ENCODE results near the gene GBE1. TPM values are rescaled to one million over a fixed set of nuclear protein-coding genes. Genes with fewer than 3 reads are reported as not detected.

The GBE1 gene
- total and polyA plus RNA-seq, 9 of the 15 experiments (the other 6 are each of a cell fraction or from before 2014, with no cell fraction given) = 7.9 to 25.6 (median 13.1) TPM

- TF ChIP-seq DACH1 (IDR thresholded peaks at IDR 0.05; ENCODE audit: partially characterized antibody) (no peak), RUNX1 (IDR thresholded peaks at IDR 0.05; ENCODE audit: low read depth) (no peak), FOXA3 (CRISPR knock-in tag; conservative IDR thresholded peaks at IDR 0.05 in 1 of 2, IDR thresholded peaks at IDR 0.05 in 1 of 2) (no peak), TEAD4 (IDR thresholded peaks at IDR 0.05; ENCODE audit: low read length) (no peak), TEAD4 (CRISPR knock-in tag; IDR thresholded peaks at IDR 0.05; ENCODE audit: borderline replicate concordance) (no peak), ZC3H8 (IDR thresholded peaks at IDR 0.05) (no peak), ILK (tag; IDR thresholded peaks at IDR 0.05; ENCODE audit: borderline replicate concordance, low read depth) (no peak), TEAD1 (CRISPR knock-in tag; IDR thresholded peaks at IDR 0.05) (no peak), NFXL1 (CRISPR knock-in tag; IDR thresholded peaks at IDR 0.05) (no peak)
- TF ChIP-seq, protein P1, sequence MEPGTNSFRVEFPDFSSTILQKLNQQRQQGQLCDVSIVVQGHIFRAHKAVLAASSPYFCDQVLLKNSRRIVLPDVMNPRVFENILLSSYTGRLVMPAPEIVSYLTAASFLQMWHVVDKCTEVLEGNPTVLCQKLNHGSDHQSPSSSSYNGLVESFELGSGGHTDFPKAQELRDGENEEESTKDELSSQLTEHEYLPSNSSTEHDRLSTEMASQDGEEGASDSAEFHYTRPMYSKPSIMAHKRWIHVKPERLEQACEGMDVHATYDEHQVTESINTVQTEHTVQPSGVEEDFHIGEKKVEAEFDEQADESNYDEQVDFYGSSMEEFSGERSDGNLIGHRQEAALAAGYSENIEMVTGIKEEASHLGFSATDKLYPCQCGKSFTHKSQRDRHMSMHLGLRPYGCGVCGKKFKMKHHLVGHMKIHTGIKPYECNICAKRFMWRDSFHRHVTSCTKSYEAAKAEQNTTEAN (CRISPR knock-in tag; IDR thresholded peaks at IDR 0.05) = no peak
Measured at GRCh38 chr3:81521855-81522254, 239.6 kb downstream of the GBE1 start (continued).

DNA sequence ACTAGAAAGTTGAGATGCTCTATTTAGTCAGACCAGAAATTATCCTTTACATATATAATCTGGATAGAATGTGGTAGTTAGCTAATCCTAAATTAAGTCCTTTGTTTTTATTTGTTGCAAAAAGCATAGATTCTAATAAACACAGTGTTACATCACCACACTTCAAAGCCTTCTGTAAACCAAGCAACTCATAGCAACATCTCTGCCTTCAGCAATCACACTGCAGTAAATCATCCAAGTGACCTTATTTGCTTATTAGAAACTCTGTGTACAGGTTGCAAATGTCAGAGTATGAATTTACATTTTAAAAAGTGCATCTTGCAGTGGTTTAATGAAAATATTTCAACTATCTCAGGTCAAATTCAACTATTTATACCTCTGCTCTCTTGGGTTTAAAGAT, 242.5 kb downstream of the GBE1 start:
- in situ Hi-C loops (cut with MboI) = no loop called here
- no peaks in the 10 kb centered on the region for H3K27me3 ChIP-seq (ENCODE audit: control insufficient read depth in 2 of 2, insufficient read depth in 2 of 2, low read length in 2 of 2)
- no peaks in the 10 kb centered on the region for H4K20me1 ChIP-seq (replicated peaks; ENCODE audit: control insufficient read depth, insufficient read depth, low read length)
- ATAC-seq (no peak), FAIRE-seq (no peak), DNase-seq (ENCODE audit: extremely low read depth in 1 of 4, low spot score in 3 of 4) (no peak)
- no peak overlapping the region for H3K9ac ChIP-seq (ENCODE audit: insufficient read depth in 1 of 2, low read depth in 2 of 2, low read length in 2 of 2)
- H3K4me3 ChIP-seq = no peak overlapping the region
- no peak overlapping the region for H3K4me2 ChIP-seq (ENCODE audit: insufficient read depth, low read length)
- CTCF ChIA-PET (ENCODE audit: low intra/inter-chr PET ratio) = no interaction called here
- no peak overlapping the region for H2AFZ ChIP-seq (ENCODE audit: low read depth, low read length)
- POLR2A ChIA-PET = no interaction called here
- no peaks in the 10 kb centered on the region for H3K4me1 ChIP-seq (replicated peaks in 1 of 2; ENCODE audit: control insufficient read depth in 2 of 2, insufficient read depth in 2 of 2, low read length in 2 of 2)
- H3K9me3 ChIP-seq (replicated peaks; ENCODE audit: control insufficient read depth, insufficient read depth, low read depth, low read length) = no peaks in the 10 kb centered on the region
- BruUV-seq (replicated peaks) = no TSS peak
- H3K27ac ChIP-seq (ENCODE audit: extremely low read depth, low read depth, low read length) = no peak overlapping the region
- H3K9me1 ChIP-seq (ENCODE audit: control insufficient read depth, insufficient read depth, low read length) = no peaks in the 10 kb centered on the region
- H3K36me3 ChIP-seq (ENCODE audit: control insufficient read depth, insufficient read depth, low read length) = no peaks in the 10 kb centered on the region
- intact Hi-C loops (cut with micrococcal nuclease) = no loop called here
- no peaks in the 10 kb centered on the region for H3K79me2 ChIP-seq (ENCODE audit: control insufficient read depth, insufficient read depth, low read length)
- TF ChIP-seq SRSF7 (optimal IDR thresholded peaks at IDR 0.05; ENCODE audit: low read depth, low read length) = no peak
- TF ChIP-seq PPARD (CRISPR knock-in tag; IDR thresholded peaks at IDR 0.05) = no peak
- TF ChIP-seq NONO (IDR thresholded peaks at IDR 0.05; ENCODE audit: low read depth in 2 of 2, low read length in 1 of 2) = no peak
- no peak for TF ChIP-seq RNF2 (IDR thresholded peaks at IDR 0.05)
- no peak for TF ChIP-seq STAT5A (IDR thresholded peaks at IDR 0.05; ENCODE audit: borderline replicate concordance, low read length)
- no peak for TF ChIP-seq HNRNPK (IDR thresholded peaks at IDR 0.05; ENCODE audit: low read depth, low read length, poor library complexity, severe bottlenecking)
- TF ChIP-seq HMG20A (CRISPR knock-in tag; conservative IDR thresholded peaks at IDR 0.05) = no peak
- TF ChIP-seq ZC3H8 (IDR thresholded peaks at IDR 0.05) = no peak
- no peak for TF ChIP-seq ZNF311 (CRISPR knock-in tag; IDR thresholded peaks at IDR 0.05)
- no peak for TF ChIP-seq HNRNPUL1 (IDR thresholded peaks at IDR 0.05; ENCODE audit: low read length)
- no peak for TF ChIP-seq ETV1 (tag; conservative IDR thresholded peaks at IDR 0.05; ENCODE audit: low read depth)
- no peak for TF ChIP-seq PRPF4 (IDR thresholded peaks at IDR 0.05; ENCODE audit: insufficient read depth, low read depth, low read length, poor library complexity, severe bottlenecking)
